CD14-positive monocyte (primary cell): Measurements from ENCODE around the gene DAPK1. TPM values are rescaled to one million over a fixed set of nuclear protein-coding genes. Genes with fewer than 3 reads are reported as not detected.

Source experiments
- DNase-seq, 3 donors: peaks; one replicate each; pipeline ENCODE4 v3.0.0-alpha.2; 2011 to 2022
- H2AFZ ChIP-seq: 2 replicates; pipeline ENCODE4 v1.6.0; 2012; ENCODE audit warnings: mild to moderate bottlenecking, low read depth, low read length, inconsistent platforms; ENCODE audit not compliant: insufficient read depth, poor library complexity, severe bottlenecking
- H3K27ac ChIP-seq, 2 donors: 1 replicate in 1 of 2; 2 replicates in 1 of 2; pipeline ENCODE4 v1.5.1; 2012 to 2013; ENCODE audit warnings: low read length in 2 of 2, control low read depth in 1 of 2, inconsistent platforms in 1 of 2, low read depth in 1 of 2, mild to moderate bottlenecking in 1 of 2
- H3K27me3 ChIP-seq, 2 donors: one replicate each; pipeline versions ENCODE4 v1.6.0 to v1.6.1; 2011 to 2013; ENCODE audit warnings: low read length in 2 of 2; ENCODE audit not compliant: control insufficient read depth in 2 of 2, insufficient read depth in 2 of 2
- H3K36me3 ChIP-seq, 2 donors: replicated peaks in 1 of 2; 1 replicate in 1 of 2; 2 replicates in 1 of 2; pipeline versions ENCODE4 v1.5.1 to v1.6.1; 2012 to 2013; ENCODE audit warnings: low read length in 2 of 2, control low read depth in 1 of 2, inconsistent platforms in 1 of 2, mild to moderate bottlenecking in 1 of 2; ENCODE audit not compliant: insufficient read depth in 2 of 2, control insufficient read depth in 1 of 2
- H3K4me1 ChIP-seq, 2 donors: 1 replicate in 1 of 2; 2 replicates in 1 of 2; pipeline versions ENCODE4 v1.5.1 to v1.6.1; 2012 to 2013; ENCODE audit warnings: low read length in 2 of 2, control low read depth in 1 of 2, inconsistent platforms in 1 of 2, mild to moderate bottlenecking in 1 of 2, moderate library complexity in 1 of 2; ENCODE audit not compliant: insufficient read depth in 2 of 2, control insufficient read depth in 1 of 2
- H3K4me2 ChIP-seq: replicated peaks from 2 replicates; pipeline ENCODE3; 2012; ENCODE audit warnings: low read length, moderate library complexity, mild to moderate bottlenecking; ENCODE audit not compliant: poor library complexity, severe bottlenecking; ENCODE audit errors: extremely low read depth
- H3K4me3 ChIP-seq, 3 experiments: fragments of 200-600 bp in 1 of 3; sonication (generic) in 1 of 3; replicated peaks in 1 of 3; 1 replicate in 2 of 3; 2 replicates in 1 of 3; pipeline ENCODE4 v1.5.1; 2011 to 2013; ENCODE audit warnings: low read length in 3 of 3, mild to moderate bottlenecking in 3 of 3, control low read depth in 2 of 3, low read depth in 2 of 3, inconsistent platforms in 1 of 3, moderate library complexity in 1 of 3
- H3K79me2 ChIP-seq: 2 replicates; pipeline ENCODE4 v1.6.0; 2012; ENCODE audit warnings: mild to moderate bottlenecking, control low read depth, inconsistent platforms, low read length, moderate library complexity; ENCODE audit not compliant: insufficient read depth
- H3K9ac ChIP-seq: 2 replicates; pipeline ENCODE4 v1.6.0; 2017; ENCODE audit warnings: low read length, mild to moderate bottlenecking; ENCODE audit not compliant: insufficient read depth, poor library complexity, severe bottlenecking
- H3K9me3 ChIP-seq, 2 donors: replicated peaks in 1 of 2; 1 replicate in 1 of 2; 2 replicates in 1 of 2; pipeline versions ENCODE4 v1.5.1 to v1.6.1; 2012 to 2013; ENCODE audit warnings: low read length in 2 of 2, control low read depth in 1 of 2; ENCODE audit not compliant: control insufficient read depth in 1 of 2, insufficient read depth in 1 of 2
- H4K20me1 ChIP-seq: 2 replicates; pipeline ENCODE4 v1.6.0; 2012; ENCODE audit warnings: mild to moderate bottlenecking, low read length, control low read depth, moderate library complexity; ENCODE audit not compliant: insufficient read depth
- H3K27ac Mint-ChIP-seq, 7 donors: one replicate each; pipeline ENCODE4 v1.8.0; 2020; ENCODE audit warnings: mild to moderate bottlenecking in 7 of 7, mixed read lengths in 7 of 7, moderate library complexity in 6 of 7, inconsistent platforms in 2 of 7
- H3K27me3 Mint-ChIP-seq, 3 donors: one replicate each; pipeline ENCODE4 v1.8.0; 2021 to 2022; ENCODE audit warnings: low read depth in 3 of 3, mild to moderate bottlenecking in 3 of 3, mixed read lengths in 3 of 3, moderate library complexity in 3 of 3, inconsistent platforms in 1 of 3
- H3K36me3 Mint-ChIP-seq, 2 donors: one replicate each; pipeline ENCODE4 v1.8.0; 2020; ENCODE audit warnings: mixed read lengths in 2 of 2, inconsistent platforms in 1 of 2, mild to moderate bottlenecking in 1 of 2
- H3K4me1 Mint-ChIP-seq: one replicate; pipeline ENCODE4 v1.8.0; 2020; ENCODE audit warnings: mild to moderate bottlenecking, mixed read lengths
- H3K4me3 Mint-ChIP-seq, 2 donors: one replicate each; pipeline ENCODE4 v1.8.0; 2020; ENCODE audit warnings: mild to moderate bottlenecking in 2 of 2, mixed read lengths in 2 of 2, moderate library complexity in 1 of 2
- H3K9me3 Mint-ChIP-seq, 7 donors: one replicate each; pipeline ENCODE4 v1.8.0; 2020 to 2022; ENCODE audit warnings: mixed read lengths in 7 of 7, mild to moderate bottlenecking in 6 of 7, moderate library complexity in 6 of 7, inconsistent platforms in 2 of 7
- WGBS: methylation state at CpG from one replicate; pipeline ENCODE4 v1.1.5; 2013; ENCODE audit warnings: missing lambda C conversion rate; ENCODE audit not compliant: insufficient coverage; 5-methylcytosine and 5-hydroxymethylcytosine counted together
- intact Hi-C, 2 donors: fragments of 100-400 bp; cut with micrococcal nuclease; formaldehyde crosslinking; loops; one replicate each; pipeline versions ENCODE4 v1.15.0 to v1.15.1; 2023
- polyA plus RNA-seq, 3 donors: library from polyadenylated mRNA; depleted of rRNA in 1 of 3; unstranded in 2 of 3; stranded (reverse) in 1 of 3; fragments of 300-500 nt in 2 of 3; fragments of >200 nt in 1 of 3; fragmentation: Illumina TruSeq in 2 of 3; gene quantifications; 1 replicate in 2 of 3; 2 replicates in 1 of 3; pipeline ENCODE4 v1.2.3, GENCODE V29; 2012 to 2021
- TF ChIP-seq, protein P1 (sequence below): fragments of 200-600 bp; IDR thresholded peaks from one replicate; pipeline ENCODE4 v1.8.0; 2022; ENCODE audit warnings: antibody characterized with exemption, mild to moderate bottlenecking

DAPK1 gene
- polyA plus RNA-seq, 3 donors, result 24.1 to 102 (median 44.4) TPM

DNA sequence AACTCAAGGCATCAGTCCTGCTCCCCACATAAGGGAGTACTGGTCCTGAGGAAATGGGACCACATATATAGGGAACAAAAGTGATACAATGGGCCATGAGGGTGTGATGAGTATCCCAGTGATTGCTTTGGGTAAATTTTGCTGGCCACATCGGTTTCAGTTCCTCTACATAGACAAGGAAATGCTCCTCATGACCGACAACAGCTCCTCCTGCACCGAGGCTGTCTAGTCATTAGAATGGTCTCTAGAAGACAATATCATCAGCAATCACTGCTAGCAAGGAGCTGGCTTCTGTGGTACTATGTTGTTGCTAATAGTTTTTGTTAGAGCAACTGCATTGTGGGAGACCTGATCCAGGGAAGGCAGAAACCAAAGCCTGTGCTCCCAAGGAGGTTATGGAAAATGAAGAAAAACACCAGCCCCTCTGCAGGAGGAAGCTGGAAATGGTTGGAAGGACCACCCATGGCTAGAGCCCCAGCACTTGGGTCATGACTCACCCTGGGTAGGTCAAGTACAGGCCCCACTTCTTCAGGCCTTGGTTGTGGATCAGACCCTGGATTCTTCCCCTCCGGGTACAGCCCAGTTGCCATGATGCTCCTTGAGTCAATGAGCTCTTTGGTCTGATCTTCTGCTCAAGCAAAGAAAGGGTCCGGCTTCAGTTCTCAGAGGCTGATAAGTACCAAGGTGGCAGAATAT is 224.9 kb downstream of the DAPK1 start:
- H3K27ac ChIP-seq, result peak overlapping the region; percentile 50 to 86

DNA sequence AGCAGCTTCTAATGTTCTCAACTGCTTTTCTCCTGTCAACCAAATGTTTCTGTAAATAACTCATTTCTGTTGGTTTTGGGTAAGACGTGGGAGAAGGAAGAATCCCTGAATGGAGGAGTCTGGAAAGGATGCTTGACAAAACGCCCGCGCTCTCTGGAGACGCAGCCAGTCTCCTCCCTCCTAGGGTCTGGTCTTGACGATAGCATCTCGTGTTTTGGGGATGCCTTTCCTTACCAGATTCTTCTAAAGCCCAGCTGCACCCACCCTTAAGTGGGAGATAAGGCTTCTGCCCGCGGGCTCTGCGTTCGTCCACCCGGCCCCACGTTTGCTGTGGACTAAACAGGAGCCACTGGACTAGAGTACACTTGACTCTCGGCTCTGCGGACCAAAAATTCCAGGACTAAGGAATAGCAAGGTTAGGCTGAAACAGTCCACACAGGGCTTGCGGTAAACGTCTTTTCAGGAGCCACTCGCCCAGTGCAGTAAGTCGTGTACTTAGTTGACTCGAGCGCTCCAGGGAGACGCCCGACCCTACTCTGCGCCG is 227.8 kb downstream of the DAPK1 start:
- intact Hi-C loops, result loop anchor here in 1 of 2 donors (5.0 kb wide), 1 partner anchor 67 kb away; no protein-coding TSS in a partner anchor
- TF ChIP-seq, protein P1, sequence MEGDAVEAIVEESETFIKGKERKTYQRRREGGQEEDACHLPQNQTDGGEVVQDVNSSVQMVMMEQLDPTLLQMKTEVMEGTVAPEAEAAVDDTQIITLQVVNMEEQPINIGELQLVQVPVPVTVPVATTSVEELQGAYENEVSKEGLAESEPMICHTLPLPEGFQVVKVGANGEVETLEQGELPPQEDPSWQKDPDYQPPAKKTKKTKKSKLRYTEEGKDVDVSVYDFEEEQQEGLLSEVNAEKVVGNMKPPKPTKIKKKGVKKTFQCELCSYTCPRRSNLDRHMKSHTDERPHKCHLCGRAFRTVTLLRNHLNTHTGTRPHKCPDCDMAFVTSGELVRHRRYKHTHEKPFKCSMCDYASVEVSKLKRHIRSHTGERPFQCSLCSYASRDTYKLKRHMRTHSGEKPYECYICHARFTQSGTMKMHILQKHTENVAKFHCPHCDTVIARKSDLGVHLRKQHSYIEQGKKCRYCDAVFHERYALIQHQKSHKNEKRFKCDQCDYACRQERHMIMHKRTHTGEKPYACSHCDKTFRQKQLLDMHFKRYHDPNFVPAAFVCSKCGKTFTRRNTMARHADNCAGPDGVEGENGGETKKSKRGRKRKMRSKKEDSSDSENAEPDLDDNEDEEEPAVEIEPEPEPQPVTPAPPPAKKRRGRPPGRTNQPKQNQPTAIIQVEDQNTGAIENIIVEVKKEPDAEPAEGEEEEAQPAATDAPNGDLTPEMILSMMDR, result no peak
- Histone ChIP-seq H3K27ac (no peak overlapping the region), H3K79me2 (no peaks in the 10 kb centered on the region), H3K4me3 (peak overlapping the region in 2 of 3 experiments; percentile 55 to 73), H4K20me1 (no peaks in the 10 kb centered on the region), H3K9ac (peak overlapping the region; percentile 75), H3K4me1 (peaks cover 39 to 46% of the 10 kb centered on the region in 2 donors), H3K4me2 (peak overlapping the region; percentile 79), H2AFZ (peak overlapping the region; percentile 75), H3K9me3 (no peaks in the 10 kb centered on the region), H3K27me3 (peaks cover 5 to 29% of the 10 kb centered on the region in 2 donors), H3K36me3 (no peaks in the 10 kb centered on the region)
- H3K4me1 Mint-ChIP-seq, result peaks cover 46% of the 10 kb centered on the region
- H3K27me3 Mint-ChIP-seq, result peaks cover 21 to 35% (median 30%) of the 10 kb centered on the region in 3 donors
- DNase-seq, result no peak
- H3K36me3 Mint-ChIP-seq, result peaks cover 12 to 23% of the 10 kb centered on the region in 2 donors
- 3% methylated on average over 18 of the region's 25 CpGs for WGBS
- peak overlapping the region in 6 of 7 donors; percentile 67 to 93 (median 84) for H3K27ac Mint-ChIP-seq
- H3K4me3 Mint-ChIP-seq, result peak overlapping the region; percentile 92 to 95
- peaks cover 0 to 3% (median 2%) of the 10 kb centered on the region in 7 donors for H3K9me3 Mint-ChIP-seq

More for the DNA sequence above, 224.9 kb downstream of the DAPK1 start:
- H3K79me2 ChIP-seq, result no peaks in the 10 kb centered on the region
- Mint-ChIP-seq H3K4me1 (peaks cover 52% of the 10 kb centered on the region), H3K27ac (peak overlapping the region; percentile 68 to 95 (median 86)), H3K9me3 (peaks cover 0 to 3% (median 0%) of the 10 kb centered on the region in 7 donors), H3K36me3 (peaks cover 7 to 11% of the 10 kb centered on the region in 2 donors), H3K27me3 (peaks cover 30 to 38% (median 31%) of the 10 kb centered on the region in 3 donors), H3K4me3 (peak overlapping the region in 1 of 2 donors; percentile 15)
- WGBS, result 50% methylated on average over 2 of the region's 5 CpGs
- TF ChIP-seq, protein P1, result no peak
- no peaks in the 10 kb centered on the region for H3K9me3 ChIP-seq
- H2AFZ ChIP-seq, result no peak overlapping the region
- H4K20me1 ChIP-seq, result no peaks in the 10 kb centered on the region
- peaks cover 8 to 23% of the 10 kb centered on the region in 2 donors for H3K27me3 ChIP-seq
- H3K4me2 ChIP-seq, result peak overlapping the region; percentile 31
- peaks cover 39 to 52% of the 10 kb centered on the region in 2 donors for H3K4me1 ChIP-seq
- peak overlapping the region in 1 of 3 experiments; percentile 25 for H3K4me3 ChIP-seq
- DNase-seq, result peak; percentile 91 to 97 (median 96)
- intact Hi-C loops, result no loop called here
- H3K36me3 ChIP-seq, result no peaks in the 10 kb centered on the region
- peak overlapping the region; percentile 39 for H3K9ac ChIP-seq
